ENCODE data around the gene RAB24.

GRCh38 chr5:177333420-177334154 lies 30.1 kb upstream of the RAB24 start:
- TF ChIP-seq CTCF (IDR thresholded peaks at IDR 0.05 in 4 of 5, conservative IDR thresholded peaks at IDR 0.05 in 1 of 5), result no peak
- no peak for TF ChIP-seq POLR2A (IDR thresholded peaks at IDR 0.05)

Data from gastrocnemius medialis (tissue), 4 donors.